Stimulated activated CD8-positive, alpha-beta memory T cell treated with anti-CD3 and anti-CD28 coated beads, Interleukin-12 subunit alpha, Interleukin-12 subunit beta, amount 100 ng/mL, for 1 hour (primary cell): Measurements from ENCODE around the gene REP15.
A peak's percentile ranks its signal among the peaks of the same experiment; 100 is the strongest.
"Not testable (repeated sequence)": the region's sequence is repeated elsewhere in the genome, so short reads cannot be mapped to it uniquely, and the experiment has no call there.

ENCODE experiments used
- DNase-seq: peaks from one replicate; pipeline ENCODE4 v3.0.0-alpha.2; 2020; ENCODE audit warnings: low read depth

Gene REP15

GRCh38 chr12:27696864-27697564, 767 bp downstream of the REP15 start:
- no peak for DNase-seq

DNA sequence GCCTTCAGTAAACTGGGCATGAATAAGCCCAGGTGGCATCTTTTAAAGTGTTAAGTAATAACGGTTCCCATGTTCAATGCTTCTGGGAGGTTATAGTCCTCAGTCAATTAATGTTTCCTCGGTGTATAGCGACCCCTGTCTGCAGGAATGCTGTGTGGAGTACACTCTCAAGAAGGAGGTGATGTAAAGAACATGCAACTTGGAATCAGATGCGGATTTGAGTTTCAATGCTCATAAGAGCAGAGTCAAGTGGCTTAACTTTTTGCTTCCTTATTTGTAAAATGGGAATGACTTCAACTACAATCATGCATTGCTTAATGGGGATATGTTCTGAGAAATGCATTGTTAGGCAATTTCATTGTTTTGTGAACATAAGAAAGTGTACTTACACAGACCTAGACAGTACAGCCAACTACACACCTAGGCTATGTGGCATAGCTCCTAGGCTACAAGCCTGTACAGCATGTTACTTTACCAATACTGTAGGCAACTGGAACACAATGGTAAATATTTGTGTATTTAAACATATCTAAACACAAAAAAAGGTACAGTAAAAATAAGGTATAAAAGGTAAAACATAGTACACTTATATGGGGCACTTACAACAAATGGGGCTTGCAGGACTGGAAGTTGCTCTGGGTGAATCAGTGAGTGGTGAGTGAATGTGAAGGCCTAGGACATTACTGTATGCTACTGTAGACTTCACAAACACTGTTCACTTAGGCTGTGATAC, 7.6 kb downstream of the REP15 start:
- peak; percentile 54 for DNase-seq

DNA sequence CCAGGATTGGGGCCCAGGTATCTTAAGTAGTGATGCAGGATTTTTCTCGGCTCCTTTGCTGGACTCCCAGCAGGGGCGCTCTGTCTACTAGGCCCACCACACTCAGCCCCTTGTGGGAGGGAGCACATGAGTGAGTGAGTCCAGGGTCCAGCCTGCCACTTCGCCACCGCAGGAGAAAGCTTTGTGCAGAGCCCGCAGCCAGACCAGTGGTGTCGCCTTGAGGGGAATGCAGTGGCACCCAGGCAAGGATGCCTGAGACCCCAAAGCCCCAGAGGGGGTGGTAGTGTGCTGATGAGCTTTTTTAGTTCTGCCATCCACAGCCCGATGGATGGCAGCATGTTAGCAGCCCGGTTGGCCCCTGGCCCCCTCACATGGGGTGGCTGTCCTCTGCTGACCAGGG, 9.0 kb downstream of the REP15 start:
- DNase-seq, result no peak

DNA sequence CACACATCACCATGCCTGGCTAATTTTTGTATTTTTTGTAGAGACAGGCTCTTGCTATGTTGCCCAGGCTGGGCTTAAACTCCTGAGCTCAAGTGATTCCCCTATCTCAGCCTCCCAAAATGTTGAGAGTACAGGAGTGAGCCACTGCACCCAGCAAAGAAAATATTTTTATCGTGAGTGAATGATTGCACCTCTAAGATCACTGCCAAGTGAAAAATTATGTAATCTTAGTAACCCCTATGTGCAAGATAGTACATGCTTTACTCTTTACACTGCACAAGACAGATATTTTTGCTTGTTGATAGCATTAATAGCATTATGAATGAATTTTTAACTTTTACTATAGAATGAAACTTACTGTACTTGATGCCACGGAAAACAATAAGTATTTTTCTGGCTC, 11.0 kb downstream of the REP15 start:
- DNase-seq, result no peak

- no peak for DNase-seq
Observed at GRCh38 chr12:27709212-27709931, 13.1 kb downstream of the REP15 start.

GRCh38 chr12:27709932-27710591, 13.8 kb downstream of the REP15 start:
- no peak for DNase-seq

GRCh38 chr12:27710592-27711316, 14.5 kb downstream of the REP15 start, which contains the start of gene MRPS35:
Gene MRPS35 (plus strand): TSS chr12:27710832. CDS start chr12:27710844, 12 bp downstream.
- peak; percentile 81 for DNase-seq

GRCh38 chr12:27711317-27711682, 15.1 kb downstream of the REP15 start:
- no peak for DNase-seq

DNA sequence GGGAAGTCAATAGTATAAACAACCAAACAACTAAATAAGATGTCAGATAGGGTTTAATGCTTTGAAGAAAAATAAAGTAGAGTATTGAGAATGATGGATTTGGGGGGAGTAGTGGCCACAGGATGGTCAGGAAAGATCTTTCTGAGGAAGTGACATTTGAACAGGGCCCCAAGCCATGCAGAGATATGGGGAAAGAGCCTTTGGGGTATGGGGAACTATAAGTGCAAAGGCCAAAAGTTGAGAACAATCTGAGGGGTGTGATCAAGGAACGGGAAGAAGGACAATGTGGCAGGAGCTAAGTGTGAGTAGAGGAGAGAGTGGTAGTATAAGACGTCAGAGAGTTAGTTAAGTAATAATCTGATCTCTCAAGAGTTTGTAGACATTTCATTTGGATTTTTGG, 15.7 kb downstream of the REP15 start:
- no peak for DNase-seq

GRCh38 chr12:27723212-27723611, 27.0 kb downstream of the REP15 start:
- no peak for DNase-seq

GRCh38 chr12:27730097-27730588, 33.9 kb downstream of the REP15 start:
- DNase-seq, result no peak

DNA sequence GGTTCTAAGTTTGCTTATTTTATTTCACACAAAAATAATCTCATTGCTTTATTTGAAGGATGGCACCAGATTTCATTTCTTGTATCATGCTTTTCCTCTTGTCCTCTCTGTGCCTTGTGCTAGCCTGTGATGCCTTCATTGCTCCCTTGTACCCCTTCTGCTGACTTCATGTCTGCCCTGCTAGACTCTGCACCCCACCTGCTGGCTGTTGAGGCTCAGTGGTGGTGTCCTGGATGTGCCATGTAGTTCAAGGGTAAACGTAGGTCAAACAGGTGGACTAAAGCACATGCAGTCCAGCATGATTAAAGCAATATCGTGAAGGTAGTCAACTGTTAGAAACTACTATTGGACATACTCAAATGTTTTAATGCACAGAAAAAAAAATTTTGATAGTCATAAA, 36.0 kb downstream of the REP15 start:
- DNase-seq, result no peak

DNA sequence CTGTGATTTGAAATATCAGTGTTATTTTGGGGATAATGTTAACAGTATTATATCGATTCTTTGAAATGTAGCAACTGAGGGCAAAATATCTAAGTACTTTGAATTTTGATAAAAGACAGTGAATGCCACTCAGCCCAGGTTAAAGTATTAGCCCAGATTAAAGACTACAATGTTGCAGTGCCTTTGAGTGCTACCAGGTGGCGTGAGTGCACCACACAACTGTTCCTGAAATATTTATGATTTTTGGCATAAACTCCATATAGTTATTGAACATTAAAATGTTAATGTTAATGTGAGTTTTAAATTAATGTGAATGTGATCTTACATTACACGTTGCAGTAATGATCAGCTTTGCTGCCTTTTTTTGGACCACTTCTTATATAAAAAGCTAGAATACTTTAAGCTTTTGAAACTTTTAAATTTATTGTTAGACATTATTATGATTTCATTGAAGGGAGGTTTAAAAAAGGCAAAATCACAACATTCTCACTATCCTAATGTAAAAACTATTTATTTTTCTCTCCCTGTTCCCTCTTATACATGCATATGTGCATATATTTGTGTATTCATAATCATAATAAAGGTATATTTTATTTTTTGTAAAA, 36.9 kb downstream of the REP15 start:
- peak; percentile 7 for DNase-seq

- no peak for DNase-seq
Observed at GRCh38 chr12:27733791-27734190, 37.5 kb downstream of the REP15 start.

GRCh38 chr12:27734321-27734720, 38.1 kb downstream of the REP15 start:
- not testable (repeated sequence) for DNase-seq

DNA sequence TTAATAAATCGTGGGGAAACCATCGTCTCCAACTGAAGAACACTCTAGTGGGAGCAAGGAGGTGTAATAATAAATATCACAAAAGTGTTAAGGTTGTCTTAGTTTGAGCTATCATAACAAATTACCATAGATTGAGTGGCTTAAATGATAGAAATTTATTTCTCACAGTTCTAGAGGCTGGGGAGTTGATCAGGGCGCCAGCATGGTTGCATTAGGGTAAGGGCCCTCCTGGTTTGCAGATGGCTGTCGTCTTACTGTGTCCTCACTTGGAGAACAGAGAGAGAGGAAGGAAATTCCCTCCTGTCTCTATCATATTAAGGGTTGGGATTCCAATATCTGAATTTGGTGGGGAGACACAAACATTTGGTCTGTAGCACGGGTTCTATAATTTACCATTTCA, 47.4 kb downstream of the REP15 start:
- no peak for DNase-seq

DNA sequence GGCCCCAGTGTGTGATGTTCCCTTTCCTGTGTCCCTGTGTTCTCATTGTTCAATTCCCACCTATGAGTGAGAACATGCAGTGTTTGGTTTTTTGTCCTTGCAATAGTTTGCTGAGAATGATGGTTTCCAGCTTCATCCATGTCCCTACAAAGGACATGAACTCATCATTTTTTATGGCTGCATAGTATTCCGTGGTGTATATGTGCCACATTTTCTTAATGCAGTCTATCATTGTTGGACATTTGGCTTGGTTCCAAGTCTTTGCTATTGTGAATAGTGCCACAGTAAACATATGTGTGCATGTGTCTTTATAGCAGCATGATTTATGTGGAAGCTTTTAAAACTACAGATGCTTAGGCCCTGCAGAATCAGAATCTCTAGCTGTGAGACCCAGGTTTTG, 49.5 kb downstream of the REP15 start:
- DNase-seq, result not testable (repeated sequence)
